WI38 (cell line): ENCODE measurements around the gene IFNG.

Experiments
- H3K4me3 ChIP-seq: 2 replicates; pipeline ENCODE4 v1.5.1; 2011; ENCODE audit warnings: low read depth, mild to moderate bottlenecking, control low read depth, low read length
- TF ChIP-seq, protein P1 (sequence below): IDR thresholded peaks from 2 replicates; pipeline ENCODE4 v1.5.1; 2012; ENCODE audit warnings: low read depth, mild to moderate bottlenecking, control low read depth, low read length

The IFNG gene

DNA sequence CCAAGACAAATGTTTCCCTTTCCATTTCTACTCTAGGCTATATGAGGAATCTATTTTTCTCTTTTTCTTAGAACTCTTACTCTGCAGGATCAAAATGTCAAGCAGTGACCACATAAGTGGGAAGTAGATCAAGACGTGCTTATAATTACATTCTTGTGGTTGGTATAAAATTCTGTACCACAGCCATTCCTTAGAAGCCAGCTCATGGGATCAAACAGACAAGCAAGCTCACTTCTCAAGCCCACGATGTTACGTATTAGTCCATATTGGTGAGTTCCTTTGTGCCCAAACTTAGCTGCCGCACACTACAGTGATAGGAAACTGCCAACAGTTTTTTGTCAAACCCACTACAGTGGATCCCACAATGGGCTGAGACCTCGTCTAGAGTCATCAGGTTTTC, 53.4 kb downstream of the IFNG start:
- TF ChIP-seq, protein P1, sequence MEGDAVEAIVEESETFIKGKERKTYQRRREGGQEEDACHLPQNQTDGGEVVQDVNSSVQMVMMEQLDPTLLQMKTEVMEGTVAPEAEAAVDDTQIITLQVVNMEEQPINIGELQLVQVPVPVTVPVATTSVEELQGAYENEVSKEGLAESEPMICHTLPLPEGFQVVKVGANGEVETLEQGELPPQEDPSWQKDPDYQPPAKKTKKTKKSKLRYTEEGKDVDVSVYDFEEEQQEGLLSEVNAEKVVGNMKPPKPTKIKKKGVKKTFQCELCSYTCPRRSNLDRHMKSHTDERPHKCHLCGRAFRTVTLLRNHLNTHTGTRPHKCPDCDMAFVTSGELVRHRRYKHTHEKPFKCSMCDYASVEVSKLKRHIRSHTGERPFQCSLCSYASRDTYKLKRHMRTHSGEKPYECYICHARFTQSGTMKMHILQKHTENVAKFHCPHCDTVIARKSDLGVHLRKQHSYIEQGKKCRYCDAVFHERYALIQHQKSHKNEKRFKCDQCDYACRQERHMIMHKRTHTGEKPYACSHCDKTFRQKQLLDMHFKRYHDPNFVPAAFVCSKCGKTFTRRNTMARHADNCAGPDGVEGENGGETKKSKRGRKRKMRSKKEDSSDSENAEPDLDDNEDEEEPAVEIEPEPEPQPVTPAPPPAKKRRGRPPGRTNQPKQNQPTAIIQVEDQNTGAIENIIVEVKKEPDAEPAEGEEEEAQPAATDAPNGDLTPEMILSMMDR = no peak
- H3K4me3 ChIP-seq = no peak overlapping the region
